AG09309 (cell line): ENCODE measurements around the gene C2orf68.
"Not testable (repeated sequence)": the region's sequence is repeated elsewhere in the genome, so short reads cannot be mapped to it uniquely, and the experiment has no call there.

ENCODE experiments used
- DNase-seq: peaks from one replicate; pipeline ENCODE4 v3.0.0-alpha.2; 2010; ENCODE audit warnings: low read depth
- H3K4me3 ChIP-seq: 2 replicates; pipeline ENCODE4 v1.5.1; 2011; ENCODE audit warnings: mild to moderate bottlenecking, low read depth, low read length, moderate library complexity; ENCODE audit not compliant: control insufficient read depth
- CTCF ChIP-seq: IDR thresholded peaks from 2 replicates; pipeline ENCODE4 v1.5.1; 2011; ENCODE audit warnings: mild to moderate bottlenecking, low read depth, low read length, inconsistent platforms; ENCODE audit not compliant: insufficient read depth, control insufficient read depth; ENCODE audit errors: missing control alignments

Gene C2orf68

GRCh38 chr2:85635011-85635410, 23.1 kb upstream of the C2orf68 start:
- H3K4me3 ChIP-seq: no peak overlapping the region
- TF ChIP-seq CTCF: no peak
- DNase-seq: no peak

GRCh38 chr2:85631316-85631715, 19.4 kb upstream of the C2orf68 start:
- no peak for TF ChIP-seq CTCF
- H3K4me3 ChIP-seq: no peak overlapping the region
- no peak for DNase-seq

GRCh38 chr2:85628658-85629057, 16.8 kb upstream of the C2orf68 start:
- H3K4me3 ChIP-seq: no peak overlapping the region
- TF ChIP-seq CTCF: no peak
- DNase-seq: no peak

- H3K4me3 ChIP-seq: no peak overlapping the region
- no peak for DNase-seq
- TF ChIP-seq CTCF: no peak
Measured at GRCh38 chr2:85623991-85624390, 12.1 kb upstream of the C2orf68 start.

- no peak overlapping the region for H3K4me3 ChIP-seq
- TF ChIP-seq CTCF: no peak
- no peak for DNase-seq
Measured at GRCh38 chr2:85621338-85621737, 9.5 kb upstream of the C2orf68 start.

- H3K4me3 ChIP-seq: no peak overlapping the region
- no peak for DNase-seq
- no peak for TF ChIP-seq CTCF
Measured at GRCh38 chr2:85619617-85620016, 7.8 kb upstream of the C2orf68 start.

- not testable (repeated sequence) for DNase-seq, H3K4me3 ChIP-seq
Measured at GRCh38 chr2:85617723-85618122, 5.9 kb upstream of the C2orf68 start.
